Measurements from ENCODE around the gene DHRS2. TPM values are rescaled to one million over a fixed set of nuclear protein-coding genes. Genes with fewer than 3 reads are reported as not detected.

Gene DHRS2
- polyA plus RNA-seq, 1 donor from 2014 or later, result 1.3 TPM

GRCh38 chr14:23613242-23614070, 22.7 kb upstream of the DHRS2 start:
- Histone ChIP-seq H3K79me2 (replicated peaks; ENCODE audit: insufficient read depth, low read length) (no peaks in the 10 kb centered on the region), H3K36me3 (ENCODE audit: insufficient read depth, low read length) (no peaks in the 10 kb centered on the region), H2AFZ (ENCODE audit: low read depth, low read length) (no peak overlapping the region), H3K9me2 (ENCODE audit: insufficient read depth, low read length) (no peaks in the 10 kb centered on the region), H3K4me2 (ENCODE audit: low read length) (no peak overlapping the region), H3K9me3 (ENCODE audit: low read length) (no peaks in the 10 kb centered on the region), H3F3A (ENCODE audit: insufficient read depth, low read length, poor library complexity, severe bottlenecking) (no peaks in the 10 kb centered on the region), H3K27ac (ENCODE audit: low read length) (no peak overlapping the region), H3K27me3 (ENCODE audit: insufficient read depth, low read depth, low read length) (no peaks in the 10 kb centered on the region), H3K9ac (ENCODE audit: low read length) (no peak overlapping the region), H3K4me3 (ENCODE audit: low read length) (no peak overlapping the region), H4K20me1 (ENCODE audit: insufficient read depth) (no peaks in the 10 kb centered on the region)
- no peak for TF ChIP-seq RAD21 (conservative IDR thresholded peaks at IDR 0.05)

DNA sequence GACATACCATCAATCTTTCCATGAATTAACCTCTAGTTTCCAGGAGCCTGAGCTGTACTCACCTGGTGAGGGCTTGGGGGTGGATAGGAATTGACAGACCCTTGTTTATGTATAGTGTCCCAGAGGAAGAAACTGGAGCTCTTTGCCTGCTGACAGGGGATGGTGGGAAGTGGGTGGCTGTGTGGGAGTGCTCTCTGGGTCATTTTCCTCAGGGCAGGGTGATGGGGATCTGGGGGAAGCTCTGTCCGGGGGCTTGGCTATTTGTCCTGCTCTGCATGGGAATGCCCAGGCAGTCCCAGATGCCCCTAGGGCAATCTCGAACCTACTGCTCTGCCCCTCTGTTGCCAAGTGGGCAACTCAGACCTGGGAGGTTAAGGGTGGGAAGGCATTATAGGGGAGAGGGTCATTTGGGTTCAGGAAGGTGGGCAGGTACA, 21.8 kb upstream of the DHRS2 start:
- Histone ChIP-seq H3K27ac (ENCODE audit: low read length) (no peak overlapping the region), H3K4me2 (ENCODE audit: low read length) (no peak overlapping the region), H3K79me2 (replicated peaks; ENCODE audit: insufficient read depth, low read length) (no peaks in the 10 kb centered on the region), H3K9me3 (ENCODE audit: low read length) (no peaks in the 10 kb centered on the region), H4K20me1 (ENCODE audit: insufficient read depth) (no peaks in the 10 kb centered on the region), H3K36me3 (ENCODE audit: insufficient read depth, low read length) (no peaks in the 10 kb centered on the region), H3K9me2 (ENCODE audit: insufficient read depth, low read length) (no peaks in the 10 kb centered on the region), H3F3A (ENCODE audit: insufficient read depth, low read length, poor library complexity, severe bottlenecking) (no peaks in the 10 kb centered on the region), H2AFZ (ENCODE audit: low read depth, low read length) (no peak overlapping the region), H3K4me3 (ENCODE audit: low read length) (no peak overlapping the region), H3K27me3 (ENCODE audit: insufficient read depth, low read depth, low read length) (no peaks in the 10 kb centered on the region), H3K9ac (ENCODE audit: low read length) (no peak overlapping the region)
- TF ChIP-seq MXI1 (conservative IDR thresholded peaks at IDR 0.05; ENCODE audit: poor library complexity, severe bottlenecking) (no peak), TAF1 (IDR thresholded peaks at IDR 0.05; ENCODE audit: low read depth) (no peak), SMC3 (conservative IDR thresholded peaks at IDR 0.05; ENCODE audit: poor library complexity) (no peak), REST (IDR thresholded peaks at IDR 0.05; ENCODE audit: borderline replicate concordance) (no peak), EP300 (conservative IDR thresholded peaks at IDR 0.05; ENCODE audit: poor library complexity, severe bottlenecking) (no peak), POLR2AphosphoS5 (IDR thresholded peaks at IDR 0.05) (no peak), EZH2 (IDR thresholded peaks at IDR 0.05; ENCODE audit: borderline replicate concordance, insufficient read depth, low read length, poor library complexity, severe bottlenecking) (no peak), RAD21 (conservative IDR thresholded peaks at IDR 0.05) (no peak)
- TF ChIP-seq, protein P1, sequence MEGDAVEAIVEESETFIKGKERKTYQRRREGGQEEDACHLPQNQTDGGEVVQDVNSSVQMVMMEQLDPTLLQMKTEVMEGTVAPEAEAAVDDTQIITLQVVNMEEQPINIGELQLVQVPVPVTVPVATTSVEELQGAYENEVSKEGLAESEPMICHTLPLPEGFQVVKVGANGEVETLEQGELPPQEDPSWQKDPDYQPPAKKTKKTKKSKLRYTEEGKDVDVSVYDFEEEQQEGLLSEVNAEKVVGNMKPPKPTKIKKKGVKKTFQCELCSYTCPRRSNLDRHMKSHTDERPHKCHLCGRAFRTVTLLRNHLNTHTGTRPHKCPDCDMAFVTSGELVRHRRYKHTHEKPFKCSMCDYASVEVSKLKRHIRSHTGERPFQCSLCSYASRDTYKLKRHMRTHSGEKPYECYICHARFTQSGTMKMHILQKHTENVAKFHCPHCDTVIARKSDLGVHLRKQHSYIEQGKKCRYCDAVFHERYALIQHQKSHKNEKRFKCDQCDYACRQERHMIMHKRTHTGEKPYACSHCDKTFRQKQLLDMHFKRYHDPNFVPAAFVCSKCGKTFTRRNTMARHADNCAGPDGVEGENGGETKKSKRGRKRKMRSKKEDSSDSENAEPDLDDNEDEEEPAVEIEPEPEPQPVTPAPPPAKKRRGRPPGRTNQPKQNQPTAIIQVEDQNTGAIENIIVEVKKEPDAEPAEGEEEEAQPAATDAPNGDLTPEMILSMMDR (IDR thresholded peaks at IDR 0.05; ENCODE audit: poor library complexity, severe bottlenecking), result no peak
